Uterus (tissue), 4 donors: ENCODE measurements around the gene MOB4. TPM values are rescaled to one million over a fixed set of nuclear protein-coding genes. Genes with fewer than 3 reads are reported as not detected.

Experiments used
- DNase-seq, 2 donors: peaks; one replicate each; pipeline ENCODE4 v3.0.0-alpha.2; 2019 to 2020
- H3K27ac ChIP-seq, 2 donors: fragments of 200-600 bp; sonication (generic); 1 replicate in 1 of 2; 2 replicates in 1 of 2; pipeline ENCODE4 v1.5.1; 2016 to 2018
- H3K27me3 ChIP-seq, 2 donors: fragments of 200-600 bp; sonication (generic); one replicate each; pipeline ENCODE4 v1.5.1; 2018 to 2019; ENCODE audit warnings: control low read depth in 1 of 2
- H3K36me3 ChIP-seq, 2 donors: fragments of 200-600 bp; sonication (generic); one replicate each; pipeline ENCODE4 v1.5.1; 2019; ENCODE audit warnings: control low read depth in 1 of 2
- H3K4me1 ChIP-seq, 2 donors: fragments of 200-600 bp; sonication (generic); one replicate each; pipeline ENCODE4 v1.5.1; 2018 to 2019; ENCODE audit warnings: control low read depth in 1 of 2
- H3K4me3 ChIP-seq, 2 donors: fragments of 200-600 bp; sonication (generic); 1 replicate in 1 of 2; 2 replicates in 1 of 2; pipeline ENCODE4 v1.5.1; 2018 to 2019; ENCODE audit warnings: mild to moderate bottlenecking in 1 of 2
- H3K9me3 ChIP-seq, 2 donors: fragments of 200-600 bp; sonication (generic); one replicate each; pipeline ENCODE4 v1.5.1; 2019; ENCODE audit warnings: control low read depth in 1 of 2
- CTCF ChIP-seq, 4 experiments: fragments of 200-600 bp in 2 of 4; fragments of 450-650 bp in 2 of 4; sonication (generic) in 2 of 4; IDR thresholded peaks; one replicate each; pipeline ENCODE4 v1.5.1; 2016 to 2019; ENCODE audit warnings: antibody characterized with exemption in 4 of 4, mild to moderate bottlenecking in 2 of 4, moderate library complexity in 1 of 4
- POLR2A ChIP-seq, 2 donors: fragments of 450-650 bp; IDR thresholded peaks; one replicate each; pipeline ENCODE4 v1.6.1; 2016; ENCODE audit warnings: antibody characterized with exemption in 2 of 2, mild to moderate bottlenecking in 1 of 2, moderate library complexity in 1 of 2
- intact Hi-C: fragments of 100-400 bp; cut with DNase I; formaldehyde crosslinking; loops from one replicate; pipeline ENCODE4 v1.15.1; 2023; ENCODE audit warnings: low total_unique reads
- total RNA-seq, 4 donors: library from RNA; depleted of rRNA in 3 of 4; stranded (reverse); fragments of >200 nt in 3 of 4; gene quantifications; one replicate each; pipeline versions ENCODE4 v1.1.0 to v1.2.4, GENCODE V29; 2014 to 2023
- donor health status: DM: yes; HTN: yes; CAD: no.

MOB4 gene
- total RNA-seq, 4 donors from 2014 or later = 23.3 to 58.6 (median 43.0) TPM

DNA sequence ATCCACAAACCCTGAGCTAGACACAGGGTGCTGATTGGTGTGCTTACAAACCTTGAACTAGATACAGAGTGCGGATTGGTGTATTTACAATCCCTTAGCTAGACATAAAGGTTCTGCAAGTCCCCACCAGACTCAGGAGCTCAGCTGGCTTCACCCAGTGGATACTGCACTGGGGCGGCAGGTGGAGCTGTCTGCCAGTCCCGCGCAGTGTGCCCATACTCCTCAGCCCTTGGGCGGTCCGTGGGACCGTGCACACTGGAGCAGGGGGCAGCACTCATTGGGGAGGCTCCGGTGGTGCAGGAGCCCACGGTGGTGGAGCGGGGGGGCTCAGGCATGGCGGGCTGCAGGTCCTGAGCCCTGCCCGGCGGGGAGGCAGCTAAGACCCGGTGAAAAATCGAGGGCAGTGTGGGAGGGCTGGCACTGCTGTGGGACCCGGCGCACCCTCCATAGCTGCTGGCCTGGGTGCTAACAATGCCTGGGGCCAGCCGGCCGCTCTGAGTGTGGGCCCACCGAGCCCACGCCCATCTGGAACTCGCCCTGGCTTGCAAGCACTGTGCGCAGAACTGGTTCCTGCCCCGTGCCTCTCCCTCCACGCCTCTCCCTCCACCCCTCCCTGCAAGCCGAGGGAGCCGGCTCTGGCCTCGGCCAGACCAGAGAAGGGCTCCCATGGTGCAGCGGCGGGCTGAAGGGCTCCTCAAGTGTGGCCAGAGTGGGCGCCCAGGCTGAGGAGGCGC, 75.6 kb downstream of the MOB4 start:
- TF ChIP-seq CTCF (IDR thresholded peaks at IDR 0.05) (no peak), POLR2A (IDR thresholded peaks at IDR 0.05) (no peak)
- H3K36me3 ChIP-seq = no peaks in the 10 kb centered on the region
- no peak overlapping the region for H3K4me3 ChIP-seq
- H3K4me1 ChIP-seq = no peaks in the 10 kb centered on the region
- H3K27me3 ChIP-seq = no peaks in the 10 kb centered on the region
- intact Hi-C loops = no loop called here
- no peak for DNase-seq
- H3K27ac ChIP-seq = no peak overlapping the region
- no peaks in the 10 kb centered on the region for H3K9me3 ChIP-seq

GRCh38 chr2:197596766-197597165, 80.9 kb downstream of the MOB4 start:
- Histone ChIP-seq H3K27ac (no peak overlapping the region), H3K27me3 (no peaks in the 10 kb centered on the region), H3K9me3 (no peaks in the 10 kb centered on the region), H3K36me3 (no peaks in the 10 kb centered on the region), H3K4me1 (no peaks in the 10 kb centered on the region), H3K4me3 (no peak overlapping the region)
- no peak for DNase-seq
- intact Hi-C loops = no loop called here
- no peak for TF ChIP-seq POLR2A (IDR thresholded peaks at IDR 0.05)
- no peak for TF ChIP-seq CTCF (IDR thresholded peaks at IDR 0.05)

DNA sequence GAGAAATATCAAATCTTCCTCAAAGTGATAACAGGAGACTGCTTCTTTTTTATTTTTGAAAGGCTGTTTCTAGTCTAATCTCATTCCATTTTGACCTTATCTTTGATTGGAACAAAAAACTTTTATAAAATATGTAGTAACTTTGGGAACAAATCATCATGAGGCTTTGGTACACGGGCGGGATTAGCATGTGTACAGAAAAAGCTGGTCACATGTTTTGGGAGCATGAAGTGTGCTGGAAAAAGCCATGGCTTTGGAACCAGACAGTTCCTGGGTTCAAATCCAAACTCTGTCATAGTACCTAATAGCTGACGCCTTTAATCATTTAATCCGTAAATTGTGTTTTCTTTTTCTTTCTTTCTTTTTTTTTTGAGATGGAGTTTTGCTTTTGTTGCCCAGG, 81.3 kb downstream of the MOB4 start:
- H3K9me3 ChIP-seq = no peaks in the 10 kb centered on the region
- no peak overlapping the region for H3K4me3 ChIP-seq
- no peaks in the 10 kb centered on the region for H3K4me1 ChIP-seq
- no peaks in the 10 kb centered on the region for H3K36me3 ChIP-seq
- H3K27me3 ChIP-seq = no peaks in the 10 kb centered on the region
- DNase-seq = no peak
- intact Hi-C loops = no loop called here
- no peak overlapping the region for H3K27ac ChIP-seq
- TF ChIP-seq POLR2A (IDR thresholded peaks at IDR 0.05) = no peak
- TF ChIP-seq CTCF (IDR thresholded peaks at IDR 0.05) = no peak

DNA sequence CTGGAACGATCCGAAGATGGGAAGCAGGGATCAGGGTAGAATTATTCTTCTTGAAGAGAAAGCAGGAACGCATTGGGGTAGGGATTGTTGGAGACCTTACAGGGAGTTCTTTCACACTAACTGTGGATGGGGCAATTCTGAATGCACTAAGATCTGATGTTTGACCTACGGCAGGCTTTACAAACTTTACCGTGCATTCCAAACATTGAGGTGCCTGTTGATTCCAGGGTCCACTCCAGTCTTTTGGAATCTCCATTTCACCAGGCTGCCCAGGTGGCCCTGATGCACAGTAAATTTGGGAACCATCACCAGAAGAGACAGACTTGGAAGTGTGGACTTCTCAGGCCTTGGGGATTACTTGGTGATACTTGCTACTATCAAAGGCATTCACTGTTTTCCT, 82.6 kb downstream of the MOB4 start:
- no peak for DNase-seq
- TF ChIP-seq POLR2A (IDR thresholded peaks at IDR 0.05) (no peak), CTCF (IDR thresholded peaks at IDR 0.05) (no peak)
- intact Hi-C loops = no loop called here

GRCh38 chr2:197599285-197599965, 83.6 kb downstream of the MOB4 start:
- DNase-seq = no peak
- Histone ChIP-seq H3K9me3 (no peaks in the 10 kb centered on the region), H3K4me1 (no peaks in the 10 kb centered on the region), H3K4me3 (no peak overlapping the region), H3K27ac (no peak overlapping the region), H3K27me3 (no peaks in the 10 kb centered on the region), H3K36me3 (no peaks in the 10 kb centered on the region)
- TF ChIP-seq CTCF (IDR thresholded peaks at IDR 0.05) (no peak), POLR2A (IDR thresholded peaks at IDR 0.05) (no peak)
- intact Hi-C loops = no loop called here

More for the DNA sequence above, 82.6 kb downstream of the MOB4 start:
- H3K4me1 ChIP-seq = no peaks in the 10 kb centered on the region
- H3K36me3 ChIP-seq = no peaks in the 10 kb centered on the region
- H3K27ac ChIP-seq = no peak overlapping the region
- no peaks in the 10 kb centered on the region for H3K9me3 ChIP-seq
- no peaks in the 10 kb centered on the region for H3K27me3 ChIP-seq
- no peak overlapping the region for H3K4me3 ChIP-seq
